Fibroblast of lung (primary cell): Measurements from ENCODE around the gene XPR1. TPM values are rescaled to one million over a fixed set of nuclear protein-coding genes. Genes with fewer than 3 reads are reported as not detected.
"Not testable (repeated sequence)": the region's sequence is repeated elsewhere in the genome, so short reads cannot be mapped to it uniquely, and the experiment has no call there.

Source experiments
- DNase-seq, 2 donors: peaks; one replicate each; pipeline versions ENCODE4 v3.0.0 to v3.0.0-alpha.2; 2010; ENCODE audit warnings: low read depth in 2 of 2
- H2AFZ ChIP-seq: 2 replicates; pipeline ENCODE4 v1.5.1; 2012; ENCODE audit warnings: low read length, control low read depth, inconsistent platforms
- H3K27ac ChIP-seq: 2 replicates; pipeline ENCODE4 v1.5.1; 2011; ENCODE audit warnings: low read length, control low read depth; ENCODE audit not compliant: insufficient read depth
- H3K27me3 ChIP-seq: 2 replicates; pipeline ENCODE4 v1.5.1; 2011; ENCODE audit warnings: mild to moderate bottlenecking, low read length; ENCODE audit not compliant: control insufficient read depth, insufficient read depth
- H3K36me3 ChIP-seq: 2 replicates; pipeline ENCODE4 v1.5.1; 2011; ENCODE audit warnings: low read length; ENCODE audit not compliant: control insufficient read depth, insufficient read depth
- H3K4me1 ChIP-seq: 2 replicates; pipeline ENCODE4 v1.5.1; 2011; ENCODE audit warnings: low read length; ENCODE audit not compliant: control insufficient read depth, insufficient read depth; ENCODE audit errors: extremely low read depth
- H3K4me2 ChIP-seq: 2 replicates; pipeline ENCODE4 v1.5.1; 2011; ENCODE audit warnings: low read length, control low read depth; ENCODE audit not compliant: insufficient read depth; ENCODE audit errors: extremely low read depth
- H3K4me3 ChIP-seq, 4 experiments: fragments of 200-600 bp in 1 of 4; sonication (generic) in 1 of 4; replicated peaks in 1 of 4; 2 replicates each; pipeline ENCODE4 v1.5.1; 2011 to 2016; ENCODE audit warnings: low read length in 4 of 4, low read depth in 3 of 4, mild to moderate bottlenecking in 3 of 4, control low read depth in 2 of 4, inconsistent platforms in 1 of 4, mixed read lengths in 1 of 4; ENCODE audit not compliant: insufficient read depth in 1 of 4; ENCODE audit errors: control extremely low read depth in 1 of 4
- H3K79me2 ChIP-seq: 2 replicates; pipeline ENCODE4 v1.5.1; 2012; ENCODE audit warnings: mild to moderate bottlenecking, low read length, inconsistent platforms; ENCODE audit not compliant: control insufficient read depth, insufficient read depth
- H3K9ac ChIP-seq: 2 replicates; pipeline ENCODE4 v1.5.1; 2011; ENCODE audit warnings: mild to moderate bottlenecking, low read length, control low read depth; ENCODE audit not compliant: insufficient read depth
- H3K9me3 ChIP-seq: 2 replicates; pipeline ENCODE4 v1.5.1; 2012; ENCODE audit warnings: low read depth, low read length; ENCODE audit not compliant: control insufficient read depth, insufficient read depth
- H4K20me1 ChIP-seq: 2 replicates; pipeline ENCODE4 v1.5.1; 2011; ENCODE audit warnings: low read length; ENCODE audit not compliant: control insufficient read depth, insufficient read depth; ENCODE audit errors: extremely low read depth
- CTCF ChIP-seq, 2 donors: IDR thresholded peaks in 1 of 2; conservative IDR thresholded peaks in 1 of 2; 1 replicate in 1 of 2; 2 replicates in 1 of 2; pipeline ENCODE4 v1.5.1; 2011 to 2012; ENCODE audit warnings: low read length in 2 of 2, control low read depth in 1 of 2, inconsistent platforms in 1 of 2, low read depth in 1 of 2, mild to moderate bottlenecking in 1 of 2
- EZH2 ChIP-seq: IDR thresholded peaks from 2 replicates; pipeline ENCODE4 v1.5.1; 2012; ENCODE audit warnings: low read length, control low read depth, mild to moderate bottlenecking; ENCODE audit errors: missing control alignments
- polyA plus RNA-seq, 2 donors: library from polyadenylated mRNA; depleted of rRNA in 1 of 2; stranded (reverse) in 1 of 2; unstranded in 1 of 2; fragments of >200 nt; gene quantifications; 2 replicates each; pipeline ENCODE4 v1.2.1, GENCODE V29; 2011 to 2012; ENCODE audit warnings: missing spikeins in 1 of 2
- total RNA-seq: library from RNA; depleted of rRNA; stranded (reverse); fragments of >200 nt; gene quantifications from 2 replicates; pipeline ENCODE4 v1.2.1, GENCODE V29; 2014

The XPR1 gene
- total and polyA plus RNA-seq, 2 donors (not counting 1 experiment from before 2014, with no cell fraction given), result 18.4 to 31.5 TPM

- Histone ChIP-seq H3K36me3 (no peaks in the 10 kb centered on the region), H3K27me3 (no peaks in the 10 kb centered on the region), H3K4me3 (no peak overlapping the region), H3K9me3 (no peaks in the 10 kb centered on the region), H4K20me1 (no peaks in the 10 kb centered on the region), H2AFZ (no peak overlapping the region), H3K9ac (no peak overlapping the region), H3K79me2 (no peaks in the 10 kb centered on the region), H3K27ac (no peak overlapping the region), H3K4me1 (no peaks in the 10 kb centered on the region), H3K4me2 (no peak overlapping the region)
- TF ChIP-seq EZH2, result no peak
- DNase-seq, result no peak
Observed at GRCh38 chr1:180642781-180643180, 11.0 kb downstream of the XPR1 start.

- no peaks in the 10 kb centered on the region for H3K36me3 ChIP-seq
- no peak overlapping the region for H3K4me2 ChIP-seq
- H3K4me1 ChIP-seq, result no peaks in the 10 kb centered on the region
- DNase-seq, result peak; percentile 32 to 56
- H3K79me2 ChIP-seq, result no peaks in the 10 kb centered on the region
- no peaks in the 10 kb centered on the region for H4K20me1 ChIP-seq
- no peaks in the 10 kb centered on the region for H3K9me3 ChIP-seq
- TF ChIP-seq EZH2 (no peak), CTCF (conservative IDR thresholded peaks at IDR 0.05 in 1 of 2, IDR thresholded peaks at IDR 0.05 in 1 of 2; ENCODE audit: low read depth in 1 of 2, low read length in 2 of 2) (no peak)
- H3K27me3 ChIP-seq, result no peaks in the 10 kb centered on the region
- H3K27ac ChIP-seq, result no peak overlapping the region
- H2AFZ ChIP-seq, result no peak overlapping the region
- no peak overlapping the region for H3K4me3 ChIP-seq
- H3K9ac ChIP-seq, result no peak overlapping the region
Observed at GRCh38 chr1:180643693-180644092, 11.9 kb downstream of the XPR1 start.

- H3K36me3 ChIP-seq, result no peaks in the 10 kb centered on the region
- DNase-seq, result no peak
- H3K4me2 ChIP-seq, result no peak overlapping the region
- H3K27ac ChIP-seq, result no peak overlapping the region
- H3K9me3 ChIP-seq, result no peaks in the 10 kb centered on the region
- no peak overlapping the region for H3K9ac ChIP-seq
- no peaks in the 10 kb centered on the region for H3K4me1 ChIP-seq
- no peaks in the 10 kb centered on the region for H3K79me2 ChIP-seq
- H2AFZ ChIP-seq, result no peak overlapping the region
- no peaks in the 10 kb centered on the region for H4K20me1 ChIP-seq
- TF ChIP-seq CTCF (conservative IDR thresholded peaks at IDR 0.05 in 1 of 2, IDR thresholded peaks at IDR 0.05 in 1 of 2; ENCODE audit: low read depth in 1 of 2, low read length in 2 of 2) (no peak), EZH2 (no peak)
- no peaks in the 10 kb centered on the region for H3K27me3 ChIP-seq
- H3K4me3 ChIP-seq, result no peak overlapping the region
Observed at GRCh38 chr1:180644526-180645192, 12.8 kb downstream of the XPR1 start.

GRCh38 chr1:180645261-180645660, 13.4 kb downstream of the XPR1 start:
- not testable (repeated sequence) for H3K27me3 ChIP-seq, H3K79me2 ChIP-seq, H2AFZ ChIP-seq, H3K4me1 ChIP-seq, H3K4me3 ChIP-seq, H3K27ac ChIP-seq, H3K36me3 ChIP-seq, DNase-seq, H3K9ac ChIP-seq, H3K9me3 ChIP-seq, H4K20me1 ChIP-seq, H3K4me2 ChIP-seq
